KOPT-K1 (cell line): ENCODE results near the gene SKAP2.

ENCODE experiments used
- H3K27ac ChIP-seq: fragments of 200-600 bp; sonication (generic); 2 replicates; pipeline ENCODE4 v1.5.1; 2016; ENCODE audit warnings: antibody characterized with exemption, mild to moderate bottlenecking, low read depth, low read length; ENCODE audit not compliant: poor library complexity, severe bottlenecking
- H3K36me3 ChIP-seq: fragments of 200-600 bp; sonication (generic); 2 replicates; pipeline ENCODE4 v1.5.1; 2017; ENCODE audit warnings: antibody characterized with exemption, mild to moderate bottlenecking, low read length, moderate library complexity; ENCODE audit not compliant: insufficient read depth
- H3K9me3 ChIP-seq: fragments of 200-600 bp; sonication (generic); 2 replicates; pipeline ENCODE4 v1.5.1; 2017; ENCODE audit warnings: antibody characterized with exemption, low read length, mild to moderate bottlenecking; ENCODE audit not compliant: insufficient read depth, poor library complexity, severe bottlenecking

The SKAP2 gene

DNA sequence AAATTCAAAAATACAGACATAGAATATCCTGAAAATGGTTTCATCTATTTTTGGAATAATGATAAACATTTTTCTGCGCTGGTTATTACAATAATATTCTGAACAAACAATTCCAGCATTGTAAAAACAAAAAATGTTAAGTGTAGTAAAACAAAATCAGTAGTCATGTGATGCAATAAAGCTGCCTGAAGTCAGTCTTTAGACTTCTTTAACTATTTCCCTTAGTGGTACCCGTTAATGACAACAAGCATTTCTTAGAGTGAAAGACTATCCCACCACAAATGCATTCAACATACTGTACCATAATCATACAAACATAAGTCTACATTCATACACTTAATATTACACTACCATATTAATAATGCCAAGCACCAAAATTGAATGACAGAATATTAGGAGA, 1.6 kb downstream of the SKAP2 start:
- no peaks in the 10 kb centered on the region for H3K9me3 ChIP-seq
- H3K27ac ChIP-seq: no peak overlapping the region
- H3K36me3 ChIP-seq: no peaks in the 10 kb centered on the region

DNA sequence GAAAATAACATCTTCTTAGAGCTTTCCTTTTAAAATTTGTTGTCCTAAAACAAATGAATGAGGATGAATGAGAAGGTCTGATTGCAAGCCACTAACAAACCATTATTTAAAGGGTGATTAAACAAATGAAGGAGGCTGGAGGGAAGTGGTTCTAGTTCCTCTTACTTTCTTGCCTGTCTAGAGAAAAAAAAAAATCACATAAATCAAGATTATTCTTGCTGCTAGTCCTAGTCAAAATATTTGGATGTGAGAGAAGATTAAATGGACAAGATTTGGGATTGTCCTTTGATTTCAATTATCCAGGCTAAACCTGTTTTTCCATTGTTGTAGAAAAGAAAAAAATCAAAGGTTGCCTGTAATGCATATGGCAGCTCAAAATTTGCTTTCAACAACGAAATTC, 3.3 kb downstream of the SKAP2 start:
- no peaks in the 10 kb centered on the region for H3K36me3 ChIP-seq
- H3K27ac ChIP-seq: no peak overlapping the region
- H3K9me3 ChIP-seq: no peaks in the 10 kb centered on the region

DNA sequence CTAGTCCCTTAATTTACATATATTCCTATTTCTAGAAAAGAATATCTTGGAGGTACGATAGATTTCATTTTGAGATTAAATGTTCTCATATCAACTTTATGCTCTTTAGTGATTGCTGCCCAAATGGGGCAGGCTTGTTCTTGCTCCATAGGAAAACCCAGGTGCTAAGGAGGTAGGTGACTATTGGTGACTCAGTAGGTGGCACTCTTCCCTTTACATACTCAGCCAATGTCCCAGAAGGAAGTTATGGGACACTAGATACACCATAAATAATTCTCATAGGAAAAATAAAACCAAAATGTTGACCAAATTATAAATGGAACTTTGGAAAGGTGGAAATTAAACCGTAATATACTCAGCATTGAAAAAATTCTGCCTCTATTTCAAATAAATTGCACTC, 4.0 kb downstream of the SKAP2 start:
- Histone ChIP-seq H3K27ac (no peak overlapping the region), H3K36me3 (no peaks in the 10 kb centered on the region), H3K9me3 (no peaks in the 10 kb centered on the region)

DNA sequence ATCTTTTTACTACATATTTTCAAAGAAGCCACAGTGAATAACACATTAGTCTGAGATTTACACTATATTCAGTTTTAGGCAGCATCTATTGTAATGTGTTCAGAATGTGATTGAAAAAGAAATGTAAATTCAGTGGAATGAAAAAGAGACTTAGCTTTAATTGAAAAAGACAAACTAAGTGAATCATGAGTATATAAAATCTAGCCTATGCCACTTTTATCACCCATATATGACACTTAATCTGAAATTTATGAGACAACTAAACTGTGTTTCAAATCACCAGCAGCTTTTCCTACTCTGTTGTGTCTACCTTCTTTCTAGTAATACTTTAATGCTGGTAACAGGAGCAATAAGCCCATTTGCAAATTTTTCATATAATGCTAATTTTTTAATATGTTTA, 4.7 kb downstream of the SKAP2 start:
- Histone ChIP-seq H3K9me3 (no peaks in the 10 kb centered on the region), H3K27ac (no peak overlapping the region), H3K36me3 (no peaks in the 10 kb centered on the region)

DNA sequence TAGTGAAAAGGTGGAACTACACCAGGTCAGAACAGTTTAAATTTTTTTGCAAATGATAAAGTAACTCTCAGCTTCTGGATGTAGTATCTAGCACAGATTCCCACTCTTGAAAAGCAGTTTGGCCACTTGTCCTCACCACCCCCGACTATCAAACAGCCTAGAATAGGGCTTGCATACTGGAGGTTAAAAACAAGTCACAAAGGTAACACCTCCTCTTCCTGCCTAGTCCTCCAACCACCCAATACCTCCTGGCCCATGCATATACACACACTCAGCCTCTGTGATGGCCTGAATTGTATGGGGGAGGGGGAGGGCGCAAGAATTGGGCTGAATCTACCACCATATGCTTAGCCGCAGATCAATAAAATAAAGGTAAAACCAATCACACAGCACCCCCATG, 5.7 kb downstream of the SKAP2 start:
- H3K27ac ChIP-seq: no peak overlapping the region
- H3K36me3 ChIP-seq: no peaks in the 10 kb centered on the region
- no peaks in the 10 kb centered on the region for H3K9me3 ChIP-seq

DNA sequence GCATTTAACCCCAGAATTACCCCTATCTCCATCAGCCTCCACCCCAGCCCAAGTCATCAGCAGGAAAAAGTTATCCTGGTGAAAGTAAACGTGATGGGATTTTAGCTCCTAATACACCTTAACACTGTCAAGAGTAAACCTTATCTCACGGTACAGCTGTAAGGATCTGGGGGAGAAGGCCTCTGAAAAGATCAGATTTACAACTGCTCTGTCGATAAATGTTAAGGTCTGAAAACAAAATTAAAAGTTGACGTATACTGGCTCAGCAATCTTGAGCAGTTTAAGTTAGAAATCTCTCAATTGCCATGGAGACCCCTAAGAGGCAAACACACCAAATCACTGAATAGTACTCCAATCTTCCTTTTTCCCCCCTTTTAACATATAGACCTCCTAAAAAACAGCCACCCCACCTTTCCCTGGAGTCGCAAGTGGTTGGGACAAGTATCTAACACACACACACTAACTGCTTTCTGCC, 6.1 kb downstream of the SKAP2 start:
- H3K36me3 ChIP-seq: no peaks in the 10 kb centered on the region
- H3K27ac ChIP-seq: no peak overlapping the region

DNA sequence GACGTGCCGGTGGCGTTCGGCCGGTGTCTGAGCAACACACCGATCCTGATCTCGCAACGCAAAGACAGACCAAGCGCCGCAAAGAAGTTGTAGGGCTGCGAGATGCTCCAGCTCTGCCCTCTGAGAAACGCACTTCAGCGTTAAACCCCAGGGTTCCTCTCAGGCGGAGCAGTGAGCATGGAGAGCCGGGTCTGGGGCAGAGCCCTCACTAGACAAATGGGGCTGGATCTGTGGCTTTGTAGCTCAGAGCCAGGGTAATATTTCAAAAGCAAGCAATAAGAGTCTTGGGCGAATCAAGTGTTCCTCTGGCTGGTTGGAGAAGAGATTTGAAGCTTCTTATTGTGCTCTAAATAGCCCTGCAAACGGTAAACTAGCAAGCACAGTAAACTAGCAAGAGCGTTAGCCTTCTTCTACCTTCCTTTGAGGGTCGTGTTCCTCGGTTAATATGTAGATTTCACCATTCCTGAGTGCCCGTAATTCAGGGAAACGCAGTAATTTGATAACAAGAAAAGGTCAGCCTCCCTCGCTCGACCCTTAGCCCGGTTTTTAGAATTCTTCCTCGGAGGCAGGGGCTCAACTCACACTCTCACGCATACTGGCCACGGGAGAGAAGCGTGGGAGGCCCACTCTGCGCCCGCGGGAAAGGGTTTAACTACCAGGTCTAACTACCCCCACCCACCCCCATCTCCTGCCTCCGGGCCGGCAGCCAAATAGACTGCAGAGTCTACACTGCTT, 6.7 kb downstream of the SKAP2 start:
- Histone ChIP-seq H3K27ac (no peak overlapping the region), H3K9me3 (no peaks in the 10 kb centered on the region), H3K36me3 (no peaks in the 10 kb centered on the region)

More for the DNA sequence above, 6.1 kb downstream of the SKAP2 start:
- no peaks in the 10 kb centered on the region for H3K9me3 ChIP-seq

DNA sequence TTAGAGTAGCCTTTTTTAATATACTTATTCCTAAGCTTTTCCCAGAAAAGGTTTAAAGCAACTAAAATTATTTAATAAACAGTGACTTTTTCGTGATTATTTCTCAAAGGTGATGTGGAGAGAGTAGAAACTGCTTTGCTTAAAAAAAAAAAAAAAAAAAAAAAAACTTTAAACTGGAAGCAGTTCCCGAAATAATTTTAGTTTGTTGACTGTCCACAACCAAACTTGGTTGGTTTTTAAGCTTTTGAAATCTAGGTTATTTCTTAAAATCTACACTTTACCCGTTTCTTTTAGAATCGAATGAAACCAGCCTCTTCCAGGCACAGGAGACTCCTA, 7.3 kb downstream of the SKAP2 start:
- Histone ChIP-seq H3K9me3 (no peaks in the 10 kb centered on the region), H3K36me3 (no peaks in the 10 kb centered on the region), H3K27ac (no peak overlapping the region)

DNA sequence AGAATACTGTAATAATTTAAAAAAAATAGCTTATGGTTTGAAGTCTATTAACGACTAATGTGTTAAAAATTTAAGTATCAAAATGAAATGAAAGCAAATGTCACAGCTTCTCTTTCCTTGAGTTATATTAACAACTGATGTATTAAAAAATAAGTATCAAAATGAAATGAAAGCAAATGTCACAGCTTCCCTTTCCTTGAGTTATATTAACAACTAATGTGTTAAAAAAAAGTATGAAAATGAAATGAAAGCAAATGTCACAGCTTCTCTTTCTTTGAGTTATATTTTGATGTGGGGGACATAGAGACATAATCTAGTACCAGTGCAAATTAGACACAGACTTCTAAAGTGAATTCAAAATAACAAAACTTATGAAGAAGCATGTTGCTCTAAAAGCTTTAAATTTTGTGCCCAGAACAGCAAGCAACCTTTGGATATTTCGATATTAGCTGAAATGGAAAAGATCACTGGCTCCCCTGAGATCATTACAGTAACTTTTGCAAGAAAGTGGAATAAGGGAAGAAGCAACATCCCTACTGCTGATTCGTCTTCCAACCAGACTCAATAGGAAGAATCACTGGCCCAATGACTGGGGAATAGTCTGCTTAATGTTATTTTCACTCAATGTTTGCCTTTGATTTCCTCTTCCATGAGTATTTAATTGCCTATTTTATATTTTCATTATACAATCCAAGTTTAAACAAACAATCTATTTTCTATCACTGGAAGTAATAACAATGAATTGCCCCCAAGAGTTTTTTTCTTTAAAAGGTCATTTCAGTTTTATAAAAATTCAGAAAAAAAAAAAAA, 8.0 kb downstream of the SKAP2 start:
- H3K9me3 ChIP-seq: no peaks in the 10 kb centered on the region
- no peak overlapping the region for H3K27ac ChIP-seq
- H3K36me3 ChIP-seq: no peaks in the 10 kb centered on the region

DNA sequence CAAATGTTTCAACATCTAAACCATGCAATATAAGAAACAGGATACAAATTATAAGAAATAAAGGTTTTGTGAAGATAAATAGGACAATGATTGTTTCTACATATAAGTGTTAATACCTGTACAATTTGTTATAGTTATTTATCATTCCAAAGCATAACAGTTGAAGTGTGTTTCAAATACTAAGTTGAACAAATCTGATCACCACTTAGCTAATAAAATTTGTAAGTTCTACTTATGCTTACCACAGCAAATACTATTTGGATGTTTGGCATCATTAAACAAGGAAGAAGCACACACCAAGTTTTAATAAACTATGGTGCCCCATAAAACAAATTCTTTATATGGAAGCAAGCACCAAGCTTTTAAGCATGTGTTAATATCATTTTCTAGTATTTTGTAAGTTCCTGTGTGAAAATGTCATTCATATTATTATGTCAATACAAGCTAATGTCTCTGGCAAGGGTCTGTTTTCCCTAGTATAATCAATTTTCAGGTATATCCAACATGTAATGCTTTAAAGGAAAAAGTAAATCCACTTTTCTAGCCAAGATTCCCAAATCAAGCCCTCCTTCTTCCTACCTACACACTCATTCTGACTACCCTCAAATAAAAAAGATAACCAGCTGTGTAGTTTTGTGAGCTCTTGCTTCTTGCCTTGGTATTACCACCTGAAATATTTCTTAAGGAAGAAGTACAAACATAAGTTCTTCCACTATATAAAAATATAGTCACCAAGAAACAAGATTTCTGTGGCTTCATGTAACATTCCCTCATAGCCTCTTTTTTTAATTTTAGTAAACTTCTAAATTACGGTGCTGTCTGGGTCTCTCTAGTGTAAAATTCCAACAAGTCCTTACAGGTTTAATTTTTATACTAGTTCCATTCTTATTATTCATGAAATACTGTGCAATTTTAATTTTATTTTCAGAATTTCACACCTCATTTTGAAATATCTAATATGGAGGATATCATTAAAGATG, 9.2 kb downstream of the SKAP2 start:
- no peaks in the 10 kb centered on the region for H3K36me3 ChIP-seq
- no peak overlapping the region for H3K27ac ChIP-seq
- no peaks in the 10 kb centered on the region for H3K9me3 ChIP-seq

DNA sequence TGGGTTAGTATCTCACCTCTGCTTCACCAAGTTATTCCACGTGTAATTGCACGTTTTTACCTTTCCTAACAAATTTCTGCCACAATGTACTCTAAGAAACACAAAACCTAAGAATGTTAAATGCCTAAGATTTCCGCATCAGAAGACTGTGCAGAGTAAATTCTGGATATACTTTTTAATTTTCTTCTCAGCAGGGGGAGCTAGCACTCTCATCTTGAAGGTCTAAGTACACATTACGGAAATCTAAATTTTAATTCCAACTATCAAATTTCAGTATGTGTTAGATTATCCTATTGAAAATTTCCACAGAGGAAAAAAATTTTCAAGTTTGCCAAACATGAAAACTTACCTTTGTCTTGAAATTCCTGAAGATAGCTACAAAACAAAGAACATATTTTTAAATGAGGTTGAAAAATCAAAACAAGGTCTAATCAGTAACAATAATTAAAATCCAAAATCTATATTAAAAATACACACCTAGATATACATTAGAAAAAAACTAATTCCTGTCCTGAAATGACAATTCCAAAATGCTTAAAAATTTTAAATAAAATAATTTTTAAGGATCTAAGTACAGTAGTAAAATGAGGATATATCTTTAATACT, 10.5 kb downstream of the SKAP2 start:
- H3K9me3 ChIP-seq: no peaks in the 10 kb centered on the region
- no peaks in the 10 kb centered on the region for H3K36me3 ChIP-seq
- no peak overlapping the region for H3K27ac ChIP-seq

DNA sequence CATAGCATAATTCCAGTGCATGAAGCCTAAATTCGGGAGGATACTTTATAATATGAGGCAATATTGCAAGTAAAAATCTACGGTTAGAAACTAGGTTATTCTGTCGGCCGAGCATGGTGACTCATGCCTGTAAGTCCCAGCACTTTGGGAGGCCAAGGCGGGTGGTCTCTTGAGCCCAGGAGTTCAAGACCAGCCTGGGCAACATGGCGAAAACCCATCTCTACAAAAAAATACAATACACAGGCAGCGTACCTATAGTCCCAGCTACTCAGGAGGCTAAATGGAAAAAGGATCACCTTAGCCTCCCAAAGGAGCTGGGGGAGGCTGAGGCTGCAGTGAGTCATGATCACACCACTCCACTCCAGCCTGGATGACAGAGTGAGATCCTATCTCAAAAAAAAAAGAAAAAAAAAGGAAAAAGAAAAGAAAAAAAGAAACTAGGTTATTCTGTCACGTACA, 14.2 kb downstream of the SKAP2 start:
- Histone ChIP-seq H3K36me3 (no peaks in the 10 kb centered on the region), H3K27ac (no peak overlapping the region), H3K9me3 (no peaks in the 10 kb centered on the region)

DNA sequence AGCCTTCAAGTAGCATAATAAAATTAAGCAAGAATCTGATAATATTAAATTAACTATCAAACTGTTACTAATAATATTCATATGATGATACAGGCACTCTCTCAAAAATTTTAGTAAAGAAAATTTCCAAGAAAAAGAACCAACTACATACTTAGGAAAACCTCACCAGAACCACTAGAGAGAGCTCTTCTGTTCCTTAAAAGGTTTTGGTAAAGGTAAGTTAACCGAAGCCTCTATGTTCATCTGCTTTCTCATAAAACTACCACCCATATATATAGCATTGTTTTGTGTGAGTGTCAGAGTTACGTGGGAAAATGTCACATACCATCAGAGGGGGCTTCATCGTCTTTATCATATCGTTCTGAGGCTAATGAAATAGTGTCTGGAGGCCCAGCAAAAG, 20.7 kb downstream of the SKAP2 start:
- no peaks in the 10 kb centered on the region for H3K9me3 ChIP-seq
- H3K36me3 ChIP-seq: no peaks in the 10 kb centered on the region
- no peak overlapping the region for H3K27ac ChIP-seq

DNA sequence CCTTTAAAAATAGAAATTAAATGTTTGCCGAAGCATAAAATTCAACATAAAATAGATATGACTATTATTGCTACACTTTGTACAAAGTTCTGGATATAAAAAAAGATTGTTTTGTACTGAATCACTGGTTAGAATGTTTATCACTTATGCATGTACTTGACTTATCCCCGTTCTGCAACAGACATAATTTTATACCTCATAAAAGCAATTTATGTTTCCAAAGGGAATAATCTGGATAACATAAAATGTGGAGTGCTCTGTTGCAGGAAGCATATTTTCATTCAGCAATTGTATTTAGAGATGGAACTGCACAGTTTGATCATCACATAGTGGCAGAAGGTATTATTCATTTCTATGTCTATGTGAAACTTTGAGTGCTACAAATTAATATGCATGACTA, 21.5 kb downstream of the SKAP2 start:
- Histone ChIP-seq H3K36me3 (no peaks in the 10 kb centered on the region), H3K27ac (no peak overlapping the region), H3K9me3 (no peaks in the 10 kb centered on the region)
